Measurements from ENCODE around the gene HBB. TPM values are rescaled to one million over a fixed set of nuclear protein-coding genes. Genes with fewer than 3 reads are reported as not detected.

The HBB gene
- 1,000 to 10,000 TPM; 1,514 to 1,650 TPM for total RNA-seq

GRCh38 chr11:5226732-5227310, at the start of gene HBB:
Gene HBB (minus strand): TSS chr11:5227071. CDS start chr11:5227021, 50 bp downstream.
- no peaks in the 10 kb centered on the region for H3K27me3 ChIP-seq
- no peaks in the 10 kb centered on the region for H3K9me3 ChIP-seq
- no peak for TF ChIP-seq CTCF (IDR thresholded peaks at IDR 0.05)
- no peaks in the 10 kb centered on the region for H3K4me1 ChIP-seq
- no peak within 1 kb of the TSS for H3K4me3 ChIP-seq
- no peak within 1 kb of the TSS for H3K27ac ChIP-seq
- no peak for DNase-seq (ENCODE audit: low spot score)
- H3K36me3 ChIP-seq = no peaks in the 10 kb centered on the region

GRCh38 chr11:5275369-5276110, 48.7 kb upstream of the HBB start:
- Histone ChIP-seq H3K4me1 (no peaks in the 10 kb centered on the region), H3K36me3 (no peaks in the 10 kb centered on the region), H3K27me3 (no peaks in the 10 kb centered on the region), H3K27ac (no peak overlapping the region), H3K4me3 (no peak overlapping the region), H3K9me3 (no peaks in the 10 kb centered on the region)
- no peak for TF ChIP-seq CTCF (IDR thresholded peaks at IDR 0.05)
- no peak for DNase-seq (ENCODE audit: low spot score)

- H3K36me3 ChIP-seq = no peaks in the 10 kb centered on the region
- no peak for TF ChIP-seq CTCF (IDR thresholded peaks at IDR 0.05)
- H3K27ac ChIP-seq = no peak overlapping the region
- no peak for DNase-seq (ENCODE audit: low spot score)
- no peaks in the 10 kb centered on the region for H3K4me1 ChIP-seq
- H3K27me3 ChIP-seq = no peaks in the 10 kb centered on the region
- H3K4me3 ChIP-seq = no peak overlapping the region
- H3K9me3 ChIP-seq = no peaks in the 10 kb centered on the region
These were observed 47.5 kb upstream of the HBB start for GRCh38 chr11:5274395-5274794.

GRCh38 chr11:5272395-5273017, 45.6 kb upstream of the HBB start:
- Histone ChIP-seq H3K4me3 (no peak overlapping the region), H3K4me1 (no peaks in the 10 kb centered on the region), H3K27ac (no peak overlapping the region), H3K36me3 (no peaks in the 10 kb centered on the region), H3K9me3 (no peaks in the 10 kb centered on the region), H3K27me3 (no peaks in the 10 kb centered on the region)
- DNase-seq (ENCODE audit: low spot score) = no peak
- TF ChIP-seq CTCF (IDR thresholded peaks at IDR 0.05) = no peak

- H3K27ac ChIP-seq = no peak within 1 kb of the TSS
- H3K9me3 ChIP-seq = no peaks in the 10 kb centered on the region
- H3K36me3 ChIP-seq = no peaks in the 10 kb centered on the region
- H3K4me3 ChIP-seq = no peak within 1 kb of the TSS
- H3K27me3 ChIP-seq = no peaks in the 10 kb centered on the region
- DNase-seq (ENCODE audit: low spot score) = no peak
- TF ChIP-seq CTCF (IDR thresholded peaks at IDR 0.05) = no peak
- no peaks in the 10 kb centered on the region for H3K4me1 ChIP-seq
These were observed 42.9 kb upstream of the HBB start, which contains the start of gene HBE1 for GRCh38 chr11:5269715-5270147. Gene HBE1 (minus strand): TSS chr11:5269945. CDS start chr11:5269890, 55 bp downstream.
